Caco-2 (cell line): Measurements from ENCODE around the gene ELOVL5. TPM values are rescaled to one million over a fixed set of nuclear protein-coding genes. Genes with fewer than 3 reads are reported as not detected.

Experiments
- BruUV-seq: library from RNA; stranded (reverse); fragments of 400-500 nt; replicated peaks from 2 replicates; lab custom pipeline; 2021; lab: Mats Ljungman, UMichigan
- CTCF ChIA-PET: fragments of 300-600 bp; sonication (Branson Sonifier 250); formaldehyde crosslinking; loops from one replicate; lab custom pipeline; 2022; ENCODE audit warnings: antibody characterized with exemption; lab: Charles Lee
- POLR2A ChIA-PET: fragments of 300-600 bp; sonication (Branson Sonifier 250); formaldehyde crosslinking; loops from one replicate; lab custom pipeline; 2022; ENCODE audit warnings: antibody characterized with exemption; lab: Charles Lee
- DNase-seq, 2 experiments: peaks; one replicate each; pipeline versions ENCODE4 v3.0.0 to v3.0.0-alpha.2; 2020 to 2022
- H3K27me3 ChIP-seq: replicated peaks from 2 replicates; pipeline ENCODE4 v1.6.0; 2011; ENCODE audit warnings: low read length; ENCODE audit not compliant: control insufficient read depth, insufficient read depth
- H3K36me3 ChIP-seq: 2 replicates; pipeline ENCODE4 v1.5.1; 2011; ENCODE audit warnings: low read length; ENCODE audit not compliant: control insufficient read depth, insufficient read depth
- H3K4me1 ChIP-seq: fragments of 250-450 bp; sonication (Bioruptor Pico); 2 replicates; pipeline ENCODE4 v1.5.1; 2020; ENCODE audit warnings: mild to moderate bottlenecking
- H3K4me3 ChIP-seq: 2 replicates; pipeline ENCODE4 v1.5.1; 2011; ENCODE audit warnings: low read depth, mild to moderate bottlenecking, control low read depth, low read length
- H3K9me3 ChIP-seq: fragments of 250-450 bp; sonication (Bioruptor Pico); 2 replicates; pipeline ENCODE4 v1.5.1; 2020; ENCODE audit warnings: mild to moderate bottlenecking, moderate library complexity
- H3K27ac Mint-ChIP-seq: one replicate; pipeline ENCODE4 v1.8.0; 2022; ENCODE audit warnings: mixed read lengths; ENCODE audit not compliant: unreplicated experiment
- H3K27me3 Mint-ChIP-seq: one replicate; pipeline ENCODE4 v1.8.0; 2022; ENCODE audit warnings: mixed read lengths; ENCODE audit not compliant: insufficient read depth, unreplicated experiment
- H3K36me3 Mint-ChIP-seq: one replicate; pipeline ENCODE4 v1.8.0; 2022; ENCODE audit warnings: mild to moderate bottlenecking, mixed read lengths; ENCODE audit not compliant: insufficient read depth, unreplicated experiment
- H3K4me1 Mint-ChIP-seq: one replicate; pipeline ENCODE4 v1.8.0; 2022; ENCODE audit warnings: low read depth, mixed read lengths; ENCODE audit not compliant: unreplicated experiment
- H3K4me3 Mint-ChIP-seq: one replicate; pipeline ENCODE4 v1.8.0; 2022; ENCODE audit warnings: mild to moderate bottlenecking, moderate library complexity, mixed read lengths; ENCODE audit not compliant: unreplicated experiment
- H3K9me3 Mint-ChIP-seq: one replicate; pipeline ENCODE4 v1.8.0; 2022; ENCODE audit warnings: mixed read lengths; ENCODE audit not compliant: unreplicated experiment
- intact Hi-C: fragments of 100-400 bp; cut with micrococcal nuclease; formaldehyde crosslinking; loops from one replicate; pipeline ENCODE4 v1.10.0; 2022; ENCODE audit not compliant: unreplicated experiment
- total RNA-seq: library from RNA; stranded (reverse); gene quantifications from 2 replicates; pipeline ENCODE4 v1.2.3, GENCODE V29; 2022
- TF ChIP-seq, protein P1 (sequence below), 2 experiments: fragments of 200-600 bp in 1 of 2; IDR thresholded peaks; 1 replicate in 1 of 2; 2 replicates in 1 of 2; pipeline versions ENCODE4 v1.5.1 to v1.8.0; 2011 to 2022; ENCODE audit warnings: antibody characterized with exemption in 1 of 2, control low read depth in 1 of 2, inconsistent platforms in 1 of 2, low read depth in 1 of 2, low read length in 1 of 2, mild to moderate bottlenecking in 1 of 2, moderate library complexity in 1 of 2; ENCODE audit not compliant: insufficient read depth in 1 of 2, severe bottlenecking in 1 of 2, unreplicated experiment in 1 of 2

Gene ELOVL5
- total RNA-seq, 1 experiment from 2014 or later: 70.4 TPM

DNA sequence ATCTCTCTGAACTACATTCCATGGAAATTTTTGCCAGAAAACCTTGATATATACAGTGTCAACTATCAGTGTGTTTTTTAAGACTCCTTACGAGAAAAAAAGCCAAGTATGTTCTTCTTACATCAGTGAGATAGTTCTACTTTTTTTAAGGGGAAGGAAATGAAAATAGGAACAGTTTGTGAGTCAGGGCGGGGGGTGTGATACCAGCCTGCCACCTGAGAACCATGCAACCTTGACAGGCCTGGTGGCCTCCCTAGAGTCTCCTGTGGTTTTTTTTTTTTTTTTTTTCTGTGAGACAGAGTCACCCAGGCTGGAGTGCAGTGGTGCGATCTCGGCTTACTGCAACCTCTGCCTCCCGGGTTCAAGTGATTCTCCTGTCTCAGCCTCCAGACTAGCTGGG is 103.8 kb downstream of the ELOVL5 start:
- Mint-ChIP-seq H3K27ac (no peak overlapping the region), H3K9me3 (no peaks in the 10 kb centered on the region), H3K4me1 (peaks cover 7% of the 10 kb centered on the region), H3K4me3 (no peak overlapping the region), H3K36me3 (no peaks in the 10 kb centered on the region), H3K27me3 (no peaks in the 10 kb centered on the region)
- DNase-seq: no peak
- TF ChIP-seq, protein P1, sequence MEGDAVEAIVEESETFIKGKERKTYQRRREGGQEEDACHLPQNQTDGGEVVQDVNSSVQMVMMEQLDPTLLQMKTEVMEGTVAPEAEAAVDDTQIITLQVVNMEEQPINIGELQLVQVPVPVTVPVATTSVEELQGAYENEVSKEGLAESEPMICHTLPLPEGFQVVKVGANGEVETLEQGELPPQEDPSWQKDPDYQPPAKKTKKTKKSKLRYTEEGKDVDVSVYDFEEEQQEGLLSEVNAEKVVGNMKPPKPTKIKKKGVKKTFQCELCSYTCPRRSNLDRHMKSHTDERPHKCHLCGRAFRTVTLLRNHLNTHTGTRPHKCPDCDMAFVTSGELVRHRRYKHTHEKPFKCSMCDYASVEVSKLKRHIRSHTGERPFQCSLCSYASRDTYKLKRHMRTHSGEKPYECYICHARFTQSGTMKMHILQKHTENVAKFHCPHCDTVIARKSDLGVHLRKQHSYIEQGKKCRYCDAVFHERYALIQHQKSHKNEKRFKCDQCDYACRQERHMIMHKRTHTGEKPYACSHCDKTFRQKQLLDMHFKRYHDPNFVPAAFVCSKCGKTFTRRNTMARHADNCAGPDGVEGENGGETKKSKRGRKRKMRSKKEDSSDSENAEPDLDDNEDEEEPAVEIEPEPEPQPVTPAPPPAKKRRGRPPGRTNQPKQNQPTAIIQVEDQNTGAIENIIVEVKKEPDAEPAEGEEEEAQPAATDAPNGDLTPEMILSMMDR (IDR thresholded peaks at IDR 0.05; ENCODE audit: insufficient read depth in 1 of 2, low read depth in 1 of 2, low read length in 1 of 2, severe bottlenecking in 1 of 2, unreplicated experiment in 1 of 2): no peak
- intact Hi-C loops: no loop called here
- Histone ChIP-seq H3K4me1 (no peaks in the 10 kb centered on the region), H3K27me3 (no peaks in the 10 kb centered on the region), H3K9me3 (no peaks in the 10 kb centered on the region), H3K36me3 (no peaks in the 10 kb centered on the region), H3K4me3 (no peak overlapping the region)
- POLR2A ChIA-PET: no interaction called here
- no TSS peak for BruUV-seq
- CTCF ChIA-PET: no interaction called here

- no peak for DNase-seq
- no peaks in the 10 kb centered on the region for H3K27me3 ChIP-seq
- Mint-ChIP-seq H3K27ac (no peak overlapping the region), H3K27me3 (no peaks in the 10 kb centered on the region), H3K36me3 (no peaks in the 10 kb centered on the region), H3K4me1 (peaks cover 7% of the 10 kb centered on the region), H3K9me3 (no peaks in the 10 kb centered on the region), H3K4me3 (no peak overlapping the region)
- no peaks in the 10 kb centered on the region for H3K9me3 ChIP-seq
- no peaks in the 10 kb centered on the region for H3K4me1 ChIP-seq
- CTCF ChIA-PET: no interaction called here
- no TSS peak for BruUV-seq
- no peaks in the 10 kb centered on the region for H3K36me3 ChIP-seq
- TF ChIP-seq, protein P1 (IDR thresholded peaks at IDR 0.05; ENCODE audit: insufficient read depth in 1 of 2, low read depth in 1 of 2, low read length in 1 of 2, severe bottlenecking in 1 of 2, unreplicated experiment in 1 of 2): no peak
- H3K4me3 ChIP-seq: no peak overlapping the region
- intact Hi-C loops: no loop called here
- POLR2A ChIA-PET: no interaction called here
Measured at GRCh38 chr6:53244399-53244931, 104.3 kb downstream of the ELOVL5 start.

DNA sequence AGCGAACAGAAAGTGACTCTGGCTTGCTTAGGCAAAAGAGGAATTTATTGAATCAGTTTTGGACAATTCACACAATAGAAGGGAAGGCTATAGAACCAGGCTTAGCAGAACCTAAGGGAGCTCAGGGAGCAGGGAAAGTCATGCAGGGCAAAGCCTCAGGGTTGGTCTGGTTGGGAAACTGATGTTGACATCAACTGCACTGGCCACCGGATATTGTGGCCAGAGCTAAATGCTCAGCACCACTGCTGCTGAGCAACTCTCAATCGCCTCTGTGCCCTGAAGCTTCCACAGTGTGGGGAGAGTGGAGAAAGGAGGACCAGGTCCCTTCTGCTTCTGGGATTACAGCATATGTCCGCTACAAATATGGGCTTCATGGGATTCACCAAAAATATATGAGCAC is 106.8 kb downstream of the ELOVL5 start:
- CTCF ChIA-PET: no interaction called here
- no TSS peak for BruUV-seq

More for the DNA sequence above, 106.8 kb downstream of the ELOVL5 start:
- H3K27me3 Mint-ChIP-seq: no peaks in the 10 kb centered on the region
- H3K4me1 ChIP-seq: no peaks in the 10 kb centered on the region
- no peak overlapping the region for H3K4me3 Mint-ChIP-seq
- no peak for DNase-seq
- TF ChIP-seq, protein P1 (IDR thresholded peaks at IDR 0.05; ENCODE audit: insufficient read depth in 1 of 2, low read depth in 1 of 2, low read length in 1 of 2, severe bottlenecking in 1 of 2, unreplicated experiment in 1 of 2): no peak
- H3K9me3 ChIP-seq: no peaks in the 10 kb centered on the region
- POLR2A ChIA-PET: no interaction called here
- peaks cover 7% of the 10 kb centered on the region for H3K4me1 Mint-ChIP-seq
- no peak overlapping the region for H3K4me3 ChIP-seq
- intact Hi-C loops: no loop called here
- no peaks in the 10 kb centered on the region for H3K9me3 Mint-ChIP-seq
- no peak overlapping the region for H3K27ac Mint-ChIP-seq
- H3K36me3 Mint-ChIP-seq: no peaks in the 10 kb centered on the region
- no peaks in the 10 kb centered on the region for H3K27me3 ChIP-seq
- no peaks in the 10 kb centered on the region for H3K36me3 ChIP-seq
